Transverse colon (tissue), 3 donors: ENCODE data around the gene LDLRAD4.

ENCODE experiments used
- CTCF ChIP-seq, 5 experiments: fragments of 200-600 bp in 3 of 5; fragments of 450-650 bp in 2 of 5; sonication (generic) in 3 of 5; IDR thresholded peaks; 1 replicate in 2 of 5; 2 replicates in 3 of 5; pipeline ENCODE4 v1.5.1; 2016 to 2017; ENCODE audit warnings: antibody characterized with exemption in 5 of 5, inconsistent platforms in 3 of 5, mild to moderate bottlenecking in 2 of 5, moderate library complexity in 1 of 5
- EP300 ChIP-seq: sonication (generic); formaldehyde crosslinking; IDR thresholded peaks from one replicate; pipeline ENCODE4 v1.6.1; 2017; ENCODE audit warnings: antibody characterized with exemption, low read depth

DNA sequence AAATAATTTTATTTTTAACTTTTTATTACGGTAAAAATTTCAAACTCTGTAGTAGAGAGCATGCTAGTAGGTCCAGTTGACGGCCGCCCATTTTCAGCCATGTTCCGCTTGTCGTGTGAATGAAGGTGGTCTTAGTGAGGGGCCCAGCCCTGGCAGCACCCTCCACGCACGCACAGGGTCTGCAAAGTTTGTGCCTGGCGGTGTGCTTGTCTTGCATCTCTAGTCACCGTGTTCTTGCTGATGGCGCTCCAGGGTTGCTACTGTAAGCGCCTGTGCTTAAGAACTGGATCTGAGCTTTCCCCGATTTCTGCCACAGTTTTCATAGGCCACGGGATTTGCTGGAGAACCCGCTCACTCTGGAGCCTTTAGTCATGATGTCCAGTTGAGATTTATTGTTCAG is 28.9 kb downstream of the LDLRAD4 start:
- TF ChIP-seq CTCF (IDR thresholded peaks at IDR 0.05), result no peak
- TF ChIP-seq EP300, result no peak
